GM12865 (cell line): ENCODE data around the gene PTPRK.

Experiments used
- DNase-seq: peaks from one replicate; pipeline ENCODE4 v3.0.0; 2010; ENCODE audit warnings: low read depth
- H3K4me3 ChIP-seq: 2 replicates; pipeline ENCODE4 v1.5.1; 2011; ENCODE audit warnings: mild to moderate bottlenecking, low read depth, low read length, control low read depth
- CTCF ChIP-seq: IDR thresholded peaks from 2 replicates; pipeline ENCODE4 v1.5.1; 2011; ENCODE audit warnings: low read length, control low read depth, low read depth, inconsistent platforms; ENCODE audit not compliant: insufficient read depth; ENCODE audit errors: missing control alignments

PTPRK gene

GRCh38 chr6:128527375-128527774 lies 7.0 kb upstream of the PTPRK start:
- no peak for DNase-seq
- H3K4me3 ChIP-seq, result no peak overlapping the region
- TF ChIP-seq CTCF, result no peak

- H3K4me3 ChIP-seq, result no peak overlapping the region
Observed at GRCh38 chr6:128526152-128526914, 5.9 kb upstream of the PTPRK start.

GRCh38 chr6:128525406-128525805 lies 5.0 kb upstream of the PTPRK start:
- DNase-seq, result no peak
- H3K4me3 ChIP-seq, result no peak overlapping the region
- TF ChIP-seq CTCF, result no peak

More at GRCh38 chr6:128526152-128526914, 5.9 kb upstream of the PTPRK start:
- DNase-seq, result no peak
- no peak for TF ChIP-seq CTCF

- no peak overlapping the region for H3K4me3 ChIP-seq
- no peak for DNase-seq
- TF ChIP-seq CTCF, result no peak
Observed at GRCh38 chr6:128521282-128521632, 858 bp upstream of the PTPRK start.

- no peak for TF ChIP-seq CTCF
- DNase-seq, result peak; percentile 31
- H3K4me3 ChIP-seq, result peak overlapping the region; percentile 68
Observed at GRCh38 chr6:128519931-128520435, 416 bp downstream of the PTPRK start.

GRCh38 chr6:128519132-128519930 lies 1.1 kb downstream of the PTPRK start:
- TF ChIP-seq CTCF, result no peak
- DNase-seq, result peak; percentile 20
- H3K4me3 ChIP-seq, result peak overlapping the region; percentile 68
